ENCODE data around the gene DPYSL5.

The DPYSL5 gene

GRCh38 chr2:26934335-26934724, 86.4 kb downstream of the DPYSL5 start:
- no peak for DNase-seq (ENCODE audit: extremely low read depth, low read depth)
- TF ChIP-seq, protein P1, sequence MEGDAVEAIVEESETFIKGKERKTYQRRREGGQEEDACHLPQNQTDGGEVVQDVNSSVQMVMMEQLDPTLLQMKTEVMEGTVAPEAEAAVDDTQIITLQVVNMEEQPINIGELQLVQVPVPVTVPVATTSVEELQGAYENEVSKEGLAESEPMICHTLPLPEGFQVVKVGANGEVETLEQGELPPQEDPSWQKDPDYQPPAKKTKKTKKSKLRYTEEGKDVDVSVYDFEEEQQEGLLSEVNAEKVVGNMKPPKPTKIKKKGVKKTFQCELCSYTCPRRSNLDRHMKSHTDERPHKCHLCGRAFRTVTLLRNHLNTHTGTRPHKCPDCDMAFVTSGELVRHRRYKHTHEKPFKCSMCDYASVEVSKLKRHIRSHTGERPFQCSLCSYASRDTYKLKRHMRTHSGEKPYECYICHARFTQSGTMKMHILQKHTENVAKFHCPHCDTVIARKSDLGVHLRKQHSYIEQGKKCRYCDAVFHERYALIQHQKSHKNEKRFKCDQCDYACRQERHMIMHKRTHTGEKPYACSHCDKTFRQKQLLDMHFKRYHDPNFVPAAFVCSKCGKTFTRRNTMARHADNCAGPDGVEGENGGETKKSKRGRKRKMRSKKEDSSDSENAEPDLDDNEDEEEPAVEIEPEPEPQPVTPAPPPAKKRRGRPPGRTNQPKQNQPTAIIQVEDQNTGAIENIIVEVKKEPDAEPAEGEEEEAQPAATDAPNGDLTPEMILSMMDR (IDR thresholded peaks at IDR 0.05; ENCODE audit: low read depth, low read length) = no peak

DNA sequence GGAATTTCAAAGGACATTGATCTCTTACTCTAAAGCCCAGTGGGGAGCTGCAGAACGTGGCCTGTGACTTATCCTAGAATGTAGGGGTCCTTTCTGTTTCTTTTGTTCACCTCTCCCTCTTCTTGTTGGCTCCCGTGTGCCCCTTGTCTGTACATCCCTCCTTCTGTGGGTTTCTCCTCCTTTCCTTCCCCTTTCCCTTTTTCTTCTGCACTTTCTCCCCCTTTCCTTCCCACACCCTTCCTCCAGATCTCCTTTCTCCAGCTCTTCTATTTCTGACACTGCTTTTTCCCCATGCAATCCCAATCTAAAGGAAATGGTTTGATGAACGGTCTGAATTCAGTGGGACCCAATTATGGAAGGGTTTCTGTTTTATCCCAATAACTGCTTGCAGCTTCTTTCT, 87.1 kb downstream of the DPYSL5 start:
- TF ChIP-seq, protein P1 (IDR thresholded peaks at IDR 0.05; ENCODE audit: low read depth, low read length) = no peak
- no peak for DNase-seq (ENCODE audit: extremely low read depth, low read depth)

DNA sequence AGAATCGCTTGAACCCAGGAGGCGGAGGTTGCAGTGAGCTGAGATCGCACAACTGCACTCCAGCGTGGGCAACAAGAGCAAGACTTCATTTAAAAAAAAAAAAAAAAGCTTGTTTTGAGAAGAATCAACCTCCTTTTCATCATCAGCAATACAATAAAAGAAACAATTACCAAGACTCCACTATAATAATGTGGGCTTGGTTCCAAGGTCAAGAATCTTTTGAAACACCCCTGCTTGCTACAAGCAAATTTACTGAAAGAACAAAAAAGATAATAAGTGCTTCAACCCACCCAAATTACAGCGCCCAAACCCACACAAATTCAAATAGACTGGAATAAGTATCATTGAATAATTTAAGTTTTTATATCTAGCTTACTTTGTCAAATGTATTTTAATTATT, 88.9 kb downstream of the DPYSL5 start:
- TF ChIP-seq, protein P1 (IDR thresholded peaks at IDR 0.05; ENCODE audit: low read depth, low read length) = no peak
- no peak for DNase-seq (ENCODE audit: extremely low read depth, low read depth)

- no peak for DNase-seq (ENCODE audit: extremely low read depth, low read depth)
- TF ChIP-seq, protein P1 (IDR thresholded peaks at IDR 0.05; ENCODE audit: low read depth, low read length) = no peak
These were observed 90.6 kb downstream of the DPYSL5 start for GRCh38 chr2:26938399-26939118.

DNA sequence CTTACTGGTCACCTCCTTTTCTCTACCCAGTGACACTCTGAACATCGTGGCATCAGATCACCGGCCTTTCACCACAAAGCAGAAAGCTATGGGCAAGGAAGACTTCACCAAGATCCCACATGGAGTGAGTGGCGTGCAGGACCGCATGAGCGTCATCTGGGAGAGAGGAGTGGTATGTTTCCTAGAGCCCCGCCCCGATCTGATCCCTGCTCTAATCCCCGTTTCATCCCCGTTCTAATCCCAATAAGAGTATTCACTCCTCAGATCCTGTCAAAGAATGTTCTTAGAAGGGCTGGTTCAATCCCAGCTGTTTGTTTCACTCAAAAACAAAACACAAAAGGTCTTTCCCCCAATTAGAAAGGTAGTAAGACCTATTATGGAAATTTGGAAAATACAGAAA, 92.1 kb downstream of the DPYSL5 start:
- TF ChIP-seq, protein P1 (IDR thresholded peaks at IDR 0.05; ENCODE audit: low read depth, low read length) = no peak
- no peak for DNase-seq (ENCODE audit: extremely low read depth, low read depth)

GRCh38 chr2:26941486-26941885, 93.6 kb downstream of the DPYSL5 start:
- DNase-seq (ENCODE audit: extremely low read depth, low read depth) = no peak
- TF ChIP-seq, protein P1 (IDR thresholded peaks at IDR 0.05; ENCODE audit: low read depth, low read length) = no peak

GRCh38 chr2:26942543-26943295, 94.8 kb downstream of the DPYSL5 start:
- TF ChIP-seq, protein P1 (IDR thresholded peaks at IDR 0.05; ENCODE audit: low read depth, low read length) = peak; percentile 67
- no peak for DNase-seq (ENCODE audit: extremely low read depth, low read depth)
